Activated naive CD4-positive, alpha-beta T cell treated with Interleukin-2 at 50 U/mL for 16 hours (primary cell): ENCODE data around the gene TMEM59L.
"Not testable (repeated sequence)": the region's sequence is repeated elsewhere in the genome, so short reads cannot be mapped to it uniquely, and the experiment has no call there.

ENCODE experiments used
- DNase-seq: peaks from one replicate; pipeline ENCODE4 v3.0.0-alpha.2; 2020

The TMEM59L gene

GRCh38 chr19:18612772-18613588, at the start of gene TMEM59L:
TMEM59L (plus strand) TSS chr19:18612870; CDS start chr19:18612959, 89 bp downstream.
- peak; percentile 58 for DNase-seq

DNA sequence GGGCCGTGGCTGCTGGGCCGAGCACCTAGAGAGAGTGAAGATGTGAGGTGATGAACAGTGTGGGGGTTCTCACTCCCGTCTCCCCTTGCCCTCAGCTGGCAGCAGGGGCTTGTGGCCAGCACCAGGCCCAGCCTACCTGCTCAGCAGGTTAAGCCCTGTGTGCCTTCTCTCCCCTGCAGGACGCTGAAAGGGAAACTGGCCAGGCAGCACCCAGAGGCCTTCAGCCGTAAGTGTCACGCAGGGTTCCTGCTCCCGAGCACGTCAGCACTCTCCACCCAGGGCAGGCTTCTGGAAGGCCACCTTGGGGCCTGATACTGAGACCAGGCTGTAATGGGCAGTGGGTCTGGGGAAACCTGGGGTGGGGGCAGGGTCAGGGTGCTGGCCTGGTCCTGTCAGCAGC, 45.7 kb upstream of the TMEM59L start:
- DNase-seq = no peak

DNA sequence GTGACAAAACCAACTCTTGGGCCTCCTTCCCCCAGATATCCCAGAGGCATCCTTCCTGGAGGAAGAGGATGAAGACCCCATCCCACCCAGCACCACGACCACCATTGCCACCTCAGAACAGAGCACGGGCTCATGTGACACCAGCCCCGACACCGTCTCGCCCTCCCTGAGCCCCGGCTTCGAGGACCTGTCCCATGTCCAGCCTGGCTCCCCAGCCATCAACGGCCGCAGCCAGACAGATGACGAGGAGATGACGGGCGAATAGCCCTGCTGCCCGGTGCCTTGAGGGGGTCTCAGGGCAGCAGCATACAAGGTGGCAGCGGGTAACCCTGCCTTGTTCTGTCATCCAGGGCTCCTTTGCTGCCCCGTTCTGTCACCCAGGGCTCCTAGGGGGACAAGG, 44.3 kb upstream of the TMEM59L start:
- DNase-seq = no peak

- DNase-seq = peak; percentile 99
These were observed 40.9 kb upstream of the TMEM59L start, which contains the start of gene UBA52 for GRCh38 chr19:18571564-18572344. UBA52 (plus strand) TSS chr19:18571857; CDS start chr19:18573301, 1,444 bp downstream.

DNA sequence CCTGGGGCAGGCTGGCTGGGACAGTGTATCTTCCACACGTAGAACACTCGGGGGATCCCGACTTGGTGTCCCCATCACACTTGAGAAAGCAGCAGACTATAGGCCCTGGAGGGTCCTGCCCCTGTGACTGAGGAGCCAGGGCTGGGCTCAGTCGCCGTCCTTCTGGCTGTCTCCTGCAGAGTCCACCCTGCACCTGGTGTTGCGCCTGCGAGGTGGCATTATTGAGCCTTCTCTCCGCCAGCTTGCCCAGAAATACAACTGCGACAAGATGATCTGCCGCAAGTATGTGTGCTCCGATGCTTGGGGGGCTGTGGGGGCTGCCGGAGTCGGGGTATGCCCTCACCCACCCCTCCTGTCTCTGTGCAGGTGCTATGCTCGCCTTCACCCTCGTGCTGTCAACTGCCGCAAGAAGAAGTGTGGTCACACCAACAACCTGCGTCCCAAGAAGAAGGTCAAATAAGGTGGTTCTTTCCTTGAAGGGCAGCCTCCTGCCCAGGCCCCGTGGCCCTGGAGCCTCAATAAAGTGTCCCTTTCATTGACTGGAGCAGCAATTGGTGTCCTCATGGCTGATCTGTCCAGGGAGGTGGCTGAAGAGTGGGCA, 37.9 kb upstream of the TMEM59L start:
- no peak for DNase-seq

GRCh38 chr19:18576383-18576782, 36.3 kb upstream of the TMEM59L start:
- DNase-seq = no peak

DNA sequence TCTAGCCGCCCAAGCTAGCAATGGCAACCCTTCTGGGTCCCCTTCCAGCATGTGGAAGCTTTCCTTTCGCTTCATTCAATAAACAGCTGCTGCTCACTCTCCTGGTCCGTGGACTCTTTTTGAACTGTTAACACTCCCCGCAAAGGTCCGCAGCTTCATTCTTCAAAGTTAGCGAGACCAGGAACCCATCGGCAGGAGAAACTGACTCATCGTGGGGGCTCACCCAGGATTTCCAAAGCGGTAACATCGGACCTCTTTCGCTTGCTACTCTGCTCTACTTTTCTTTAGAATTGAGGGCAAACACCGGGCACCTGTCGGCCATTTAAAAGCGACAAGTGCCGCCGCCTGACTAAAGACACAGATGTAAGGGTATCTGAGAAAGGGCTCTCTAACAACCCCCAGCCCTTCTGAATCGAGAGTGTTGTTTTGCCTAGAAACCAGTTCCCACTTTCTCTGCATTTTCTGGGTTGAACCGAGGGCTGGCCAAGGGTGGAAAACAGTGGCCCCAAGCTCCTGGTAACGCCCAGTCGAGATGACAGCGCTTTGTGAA, 35.2 kb upstream of the TMEM59L start:
- DNase-seq = no peak

- DNase-seq = no peak
These were observed 32.4 kb upstream of the TMEM59L start for GRCh38 chr19:18580311-18580710.

GRCh38 chr19:18586306-18586705, 26.4 kb upstream of the TMEM59L start:
- DNase-seq = no peak

DNA sequence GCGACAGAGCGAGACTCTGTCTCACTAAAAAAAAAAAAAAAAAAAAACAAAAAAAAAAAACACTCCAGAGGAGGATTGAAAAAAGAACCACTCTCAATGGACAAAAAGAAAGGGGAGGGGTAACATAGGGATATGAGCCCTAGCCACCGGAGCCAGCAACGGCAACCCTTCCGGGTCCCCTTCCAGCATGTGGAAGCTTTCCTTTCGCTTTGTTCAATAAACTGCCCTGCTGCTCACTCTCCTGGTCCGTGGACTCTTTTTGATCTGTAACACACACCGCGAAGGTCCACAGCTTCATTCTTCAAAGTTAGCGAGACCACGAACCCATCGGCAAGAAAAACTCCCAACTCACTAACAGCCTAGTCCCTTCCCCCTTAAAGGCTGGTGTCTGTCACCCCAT, 25.1 kb upstream of the TMEM59L start:
- no peak for DNase-seq

DNA sequence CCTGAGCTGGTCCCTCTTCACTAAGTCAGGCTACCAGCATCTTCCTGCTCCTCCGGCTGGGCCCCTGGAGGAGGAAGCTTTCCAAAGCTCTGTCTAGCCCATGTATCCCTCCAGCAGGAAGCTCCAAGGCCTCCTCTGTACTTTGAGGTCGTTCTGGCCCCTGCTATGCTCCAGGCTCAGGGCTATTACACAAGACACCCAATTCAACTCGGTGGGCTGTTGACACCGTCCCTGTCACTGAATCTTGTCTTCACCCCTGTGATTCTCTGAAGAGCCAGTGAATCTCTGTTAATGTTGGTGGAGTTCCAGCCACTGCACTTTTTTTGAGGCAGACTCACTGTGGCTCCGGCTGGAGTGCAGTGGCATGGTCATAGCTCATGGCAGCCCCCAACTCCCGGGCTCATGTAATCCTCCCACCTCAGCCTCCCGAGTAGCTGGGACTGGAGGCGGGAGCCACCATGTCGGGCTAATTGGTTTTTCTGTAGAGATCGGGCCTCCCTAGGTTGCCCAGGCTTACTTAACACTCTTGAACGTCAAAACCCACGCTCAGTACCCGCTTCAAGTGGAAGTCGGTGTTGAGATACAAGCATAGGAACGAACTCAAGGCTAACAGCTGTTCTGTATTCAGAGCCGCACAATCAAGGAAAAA, 24.6 kb upstream of the TMEM59L start:
- DNase-seq = no peak

- peak; percentile 87 for DNase-seq
These were observed 23.9 kb upstream of the TMEM59L start, which contains the start of gene REX1BD for GRCh38 chr19:18588611-18589379. REX1BD (plus strand) TSS chr19:18588798; CDS start chr19:18588802, 4 bp downstream.

GRCh38 chr19:18589380-18590272, 23.0 kb upstream of the TMEM59L start:
- peak; percentile 74 for DNase-seq

DNA sequence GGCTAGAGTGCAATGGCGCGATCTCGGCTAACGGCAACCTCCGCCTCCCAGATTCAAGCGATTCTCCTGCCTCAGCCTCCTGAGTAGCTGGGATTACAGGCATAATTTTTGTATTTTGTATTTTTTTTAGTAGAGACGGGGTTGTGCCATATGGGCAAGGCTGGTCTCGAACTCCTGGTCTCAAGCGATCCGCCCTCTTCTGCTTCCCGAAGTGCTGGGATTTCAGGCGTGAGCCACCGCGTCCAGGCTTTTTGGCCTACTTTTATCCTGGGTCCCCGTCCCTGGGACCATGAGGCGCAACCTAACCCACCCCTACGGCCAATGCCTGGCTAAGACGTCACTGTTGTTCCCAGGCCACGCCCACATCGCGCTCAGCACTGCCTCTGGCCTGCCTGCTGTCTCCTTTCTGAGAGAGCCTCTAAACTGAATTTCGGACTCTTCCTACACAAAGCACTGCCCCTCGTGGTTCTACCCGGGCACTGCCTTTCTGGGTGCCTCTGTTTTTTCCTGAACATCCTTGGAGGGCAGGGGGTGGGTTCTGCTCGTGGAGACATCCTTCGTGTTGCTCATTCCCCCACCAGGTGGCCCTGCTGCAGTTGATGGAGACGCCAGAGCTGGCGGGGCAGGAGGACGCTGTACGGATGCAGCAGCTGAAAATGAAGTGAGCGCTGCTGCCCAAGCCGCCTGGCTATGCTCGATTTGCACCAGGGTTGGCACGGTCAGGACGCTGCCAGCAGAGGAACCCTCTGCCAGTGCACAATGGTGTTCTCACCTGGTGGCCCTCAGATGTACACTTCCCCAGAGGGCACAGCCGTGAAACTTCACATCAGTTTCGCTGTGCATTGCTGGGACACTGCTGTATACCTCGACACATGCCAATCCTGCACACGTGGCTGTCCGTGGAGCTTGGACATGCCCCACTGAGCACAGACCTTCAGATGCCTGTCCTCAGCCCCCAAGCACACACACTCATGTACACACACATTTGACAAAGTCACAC, 22.1 kb upstream of the TMEM59L start:
- DNase-seq = no peak

GRCh38 chr19:18591735-18592385, 20.8 kb upstream of the TMEM59L start:
- DNase-seq = no peak

DNA sequence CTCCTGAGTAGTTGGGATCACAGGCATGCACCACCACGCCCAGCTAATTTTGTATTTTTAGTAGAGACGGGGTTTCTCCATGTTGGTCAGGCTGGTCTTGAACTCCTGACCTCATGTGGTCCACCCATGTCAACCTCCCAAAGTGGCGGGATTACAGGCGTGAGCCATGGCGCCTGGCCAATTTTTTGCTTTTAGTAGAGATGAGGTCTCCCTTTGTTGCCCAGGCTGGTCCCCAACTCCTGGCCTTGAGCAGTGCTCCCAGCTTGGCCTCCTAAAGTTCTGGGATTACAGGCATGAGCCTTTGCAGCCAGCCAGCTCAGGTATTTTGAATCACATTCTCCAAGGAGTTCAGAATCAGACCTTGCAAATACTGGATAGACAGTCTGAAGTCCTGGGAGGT, 19.9 kb upstream of the TMEM59L start:
- not testable (repeated sequence) for DNase-seq

DNA sequence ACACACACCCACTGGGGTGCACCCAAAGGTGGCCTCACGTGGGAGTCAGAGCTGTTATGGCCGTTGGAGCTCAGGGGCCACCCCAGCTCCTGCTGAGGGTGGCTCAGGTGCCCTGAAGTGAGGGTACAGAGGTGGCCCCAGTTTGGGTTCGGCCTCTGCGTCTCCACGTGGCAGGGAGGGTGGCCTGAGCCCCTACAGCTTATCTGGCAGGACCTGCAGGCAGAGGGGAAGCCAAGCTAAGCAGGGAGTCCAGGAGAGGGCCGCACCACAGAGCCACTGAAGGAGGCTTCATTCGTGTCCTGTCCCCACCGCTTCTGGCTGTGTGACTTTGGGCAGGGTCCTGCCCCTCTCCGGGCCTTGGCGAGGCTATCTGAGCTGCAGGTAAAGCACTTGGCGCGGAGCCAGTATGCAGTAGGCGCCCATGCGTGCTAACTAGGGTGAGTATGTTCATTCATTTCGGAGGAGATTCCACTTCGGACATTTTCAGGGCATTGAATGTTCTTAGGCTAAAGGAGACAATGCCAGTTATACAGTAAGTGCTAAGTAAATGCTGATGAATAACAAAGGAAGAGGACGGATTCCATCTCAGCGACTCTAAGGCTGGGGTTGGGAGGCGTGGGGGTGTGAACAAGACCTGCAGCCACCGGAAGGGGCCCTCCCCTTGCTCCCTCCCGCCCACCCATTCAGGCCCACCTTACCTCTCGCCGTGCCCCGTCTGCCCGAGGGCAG, 19.1 kb upstream of the TMEM59L start:
- no peak for DNase-seq
